K562 (cell line): ENCODE measurements around the gene STON1. TPM values are rescaled to one million over a fixed set of nuclear protein-coding genes. Genes with fewer than 3 reads are reported as not detected.

Experiments used
- ATAC-seq: fragments of 200-7000 bp; cut with Tn5 transposase; 3 replicates; pipeline ENCODE4 v1.9.1; 2020; ENCODE audit warnings: moderate library complexity
- BruUV-seq: library from RNA; stranded (reverse); fragments of 400-500 nt; replicated peaks from 2 replicates; lab custom pipeline; 2021; lab: Mats Ljungman, UMichigan
- CTCF ChIA-PET: fragments of 300-600 bp; formaldehyde crosslinking; extraction: SDS; loops from one replicate; lab custom pipeline; 2021; ENCODE audit warnings: low intra/inter-chr PET ratio; lab: Yijun Ruan, JAX
- POLR2A ChIA-PET: fragments of 300-600, 350-650 bp; sonication (Branson Sonifier 250); formaldehyde crosslinking; extraction: SDS; loops from one replicate; lab custom pipeline; 2021; ENCODE audit warnings: antibody characterized with exemption, inconsistent platforms; lab: Yijun Ruan, JAX
- DNase-seq, 4 experiments: peaks; one replicate each; pipeline versions ENCODE4 v3.0.0 to v3.0.0-alpha.2; 2011 to 2018; ENCODE audit warnings: low spot score in 3 of 4, mixed read lengths in 3 of 4; ENCODE audit errors: extremely low read depth in 1 of 4
- FAIRE-seq: peaks from 2 replicates; lab custom pipeline; 2011; peaks lifted over from hg19 to GRCh38; lab: Jason Lieb, UNC
- H2AFZ ChIP-seq: 2 replicates; pipeline ENCODE4 v1.6.0; 2011; ENCODE audit warnings: low read depth, low read length, control low read depth, inconsistent platforms
- H3K27ac ChIP-seq: fragments of 200-600 bp; 3 replicates; pipeline ENCODE4 v1.8.0; 2011; ENCODE audit warnings: low read depth, mild to moderate bottlenecking, control low read depth, inconsistent platforms, low read length, moderate library complexity, mixed read lengths; ENCODE audit errors: extremely low read depth
- H3K27me3 ChIP-seq, 2 experiments: fragments of 300-600 bp in 1 of 2; 2 replicates in 1 of 2; 3 replicates in 1 of 2; pipeline versions ENCODE4 v1.6.0 to v1.8.0; 2011; ENCODE audit warnings: inconsistent platforms in 2 of 2, low read length in 2 of 2, mild to moderate bottlenecking in 1 of 2, mixed read lengths in 1 of 2, moderate library complexity in 1 of 2; ENCODE audit not compliant: control insufficient read depth in 2 of 2, insufficient read depth in 2 of 2
- H3K36me3 ChIP-seq: fragments of 300-600 bp; 3 replicates; pipeline ENCODE4 v1.8.0; 2011; ENCODE audit warnings: mild to moderate bottlenecking, low read length, inconsistent platforms; ENCODE audit not compliant: control insufficient read depth, insufficient read depth
- H3K4me1 ChIP-seq, 2 experiments: fragments of 200-600 bp in 1 of 2; replicated peaks in 1 of 2; 2 replicates in 1 of 2; 3 replicates in 1 of 2; pipeline versions ENCODE4 v1.5.1 to v1.8.0; 2011; ENCODE audit warnings: inconsistent platforms in 2 of 2, low read length in 2 of 2, mild to moderate bottlenecking in 1 of 2, mixed read lengths in 1 of 2, moderate library complexity in 1 of 2; ENCODE audit not compliant: control insufficient read depth in 2 of 2, insufficient read depth in 2 of 2
- H3K4me2 ChIP-seq: 2 replicates; pipeline ENCODE4 v1.6.1; 2011; ENCODE audit warnings: low read length, control low read depth, inconsistent platforms, mixed read lengths; ENCODE audit not compliant: insufficient read depth
- H3K4me3 ChIP-seq: fragments of 200-600 bp; sonication (generic), shearing (Covaris generic); 2 replicates; pipeline ENCODE4 v1.5.1; 2016; ENCODE audit warnings: control low read depth, inconsistent platforms
- H3K79me2 ChIP-seq: fragments of 200-600 bp; 3 replicates; pipeline ENCODE4 v1.8.0; 2011; ENCODE audit warnings: low read length, inconsistent platforms; ENCODE audit not compliant: control insufficient read depth, insufficient read depth
- H3K9ac ChIP-seq, 2 experiments: 2 replicates each; pipeline versions ENCODE4 v1.6.0 to v1.6.1; 2011; ENCODE audit warnings: low read depth in 2 of 2, low read length in 2 of 2, control low read depth in 1 of 2, inconsistent platforms in 1 of 2, mild to moderate bottlenecking in 1 of 2, mixed read lengths in 1 of 2; ENCODE audit not compliant: insufficient read depth in 1 of 2
- H3K9me1 ChIP-seq: one replicate; pipeline ENCODE4 v1.6.0; 2011; ENCODE audit warnings: inconsistent platforms, mild to moderate bottlenecking, low read length, moderate library complexity; ENCODE audit not compliant: control insufficient read depth, insufficient read depth
- H3K9me3 ChIP-seq: replicated peaks from 2 replicates; pipeline ENCODE4 v1.5.1; 2011; ENCODE audit warnings: low read depth, low read length, inconsistent platforms; ENCODE audit not compliant: control insufficient read depth, insufficient read depth
- H4K20me1 ChIP-seq: replicated peaks from 2 replicates; pipeline ENCODE4 v1.6.1; 2011; ENCODE audit warnings: low read length, inconsistent platforms, mixed read lengths; ENCODE audit not compliant: control insufficient read depth, insufficient read depth
- DPF2 ChIP-seq: fragments of 450-650 bp; IDR thresholded peaks from 2 replicates; pipeline ENCODE4 v1.6.1; 2016
- ELK3 ChIP-seq: fragments of 450-650 bp; formaldehyde crosslinking; IDR thresholded peaks from 2 replicates; pipeline ENCODE4 v1.4.0; 2020; ENCODE audit warnings: mild to moderate bottlenecking
- GATAD2A ChIP-seq: fragments of 450-650 bp; IDR thresholded peaks from 2 replicates; pipeline ENCODE4 v1.6.1; 2017
- NFATC3 ChIP-seq: fragments of 450-650 bp; IDR thresholded peaks from 2 replicates; pipeline ENCODE4 v1.6.1; 2017; ENCODE audit warnings: mild to moderate bottlenecking
- SIX5 ChIP-seq, 2 experiments: IDR thresholded peaks; 2 replicates each; pipeline ENCODE4 v1.6.1; 2011; ENCODE audit warnings: low read length in 2 of 2, borderline replicate concordance in 1 of 2, low read depth in 1 of 2, mild to moderate bottlenecking in 1 of 2, moderate library complexity in 1 of 2; ENCODE audit not compliant: insufficient read depth in 1 of 2
- TBP ChIP-seq: optimal IDR thresholded peaks from 2 replicates; pipeline ENCODE3; 2011; ENCODE audit warnings: low read depth, low read length, improper control_type of control experiment
- VEZF1 ChIP-seq: fragments of 200-800 bp; sonication (Bioruptor generic); IDR thresholded peaks from 2 replicates; pipeline ENCODE4 v1.6.1; 2017; ENCODE audit warnings: missing genetic modification characterization, missing compliant biosample characterization
- ZFP36 ChIP-seq: fragments of 150-350 bp; IDR thresholded peaks from 2 replicates; pipeline ENCODE4 v1.6.1; 2018; ENCODE audit warnings: low read length, low read depth; ENCODE audit not compliant: partially characterized antibody
- ZNF165 ChIP-seq: fragments of 250-450 bp; sonication (Bioruptor Pico); IDR thresholded peaks from 2 replicates; pipeline ENCODE4 v1.4.0; 2020; ENCODE audit warnings: borderline replicate concordance
- WGBS: fragments of 100-300 bp; shearing (Covaris generic); methylation state at CpG from one replicate; pipeline ENCODE4 v1.1.6; 2016; ENCODE audit warnings: low coverage, mixed read lengths; ENCODE audit not compliant: insufficient coverage; ENCODE audit errors: missing lambda C conversion rate; 5-methylcytosine and 5-hydroxymethylcytosine counted together
- in situ Hi-C: fragments of 300-500 bp; cut with MboI; formaldehyde crosslinking; loops from 4 replicates; pipeline ENCODE4 v1.15.0; 2018; ENCODE audit warnings: inconsistent platforms, mixed read lengths
- intact Hi-C: fragments of 100-400 bp; cut with micrococcal nuclease; formaldehyde crosslinking; loops from 2 replicates; pipeline ENCODE4 v1.14.2; 2022
- polyA plus RNA-seq, 8 experiments: library from polyadenylated mRNA; depleted of rRNA in 4 of 8; stranded (reverse) in 5 of 8; unstranded in 3 of 8; fragments of >200 nt; fragmentation: Nextera tagmentation in 2 of 8; fragmentation: Illumina TruSeq in 1 of 8; extraction: Ambion mirVana in 2 of 8; extraction: Trizol in 1 of 8; gene quantifications; 2 replicates each; pipeline versions ENCODE4 v1.2.1 to v1.2.3, GENCODE V29; 2011 to 2014; ENCODE audit warnings: inconsistent platforms in 1 of 8, missing spikeins in 1 of 8
- total RNA-seq, 7 experiments: library from RNA; depleted of rRNA in 6 of 7; stranded (reverse); fragments of >200 nt in 6 of 7; fragmentation: Illumina TruSeq in 2 of 7; extraction: Trizol in 2 of 7; gene quantifications; 2 replicates each; pipeline versions ENCODE4 v1.2.1 to v1.2.3, GENCODE V29; 2011 to 2021; ENCODE audit warnings: low replicate concordance in 1 of 7
- TF ChIP-seq, protein P1 (sequence below): fragments of 250-450 bp; sonication (Bioruptor Pico); IDR thresholded peaks from 2 replicates; pipeline ENCODE4 v1.8.0; 2022; ENCODE audit warnings: moderate library complexity, mild to moderate bottlenecking, inconsistent platforms
- TF ChIP-seq, protein P2 (sequence below): fragments of 450-650 bp; IDR thresholded peaks from 2 replicates; pipeline ENCODE4 v1.6.1; 2016; ENCODE audit warnings: borderline replicate concordance

Gene STON1
- total and polyA plus RNA-seq, 9 of the 15 experiments (the other 6 are each of a cell fraction or from before 2014, with no cell fraction given): 0.07 to 1.2 (median 0.55) TPM

- CTCF ChIA-PET: interaction anchor here (0.6 kb wide), 1 partner anchor 47 kb away, joined by 5 read pairs; no protein-coding TSS in a partner anchor
- H3K4me1 ChIP-seq: 0 out of 5 replicates have a peak, but pooled peaks cover 0 to 4% of the 10 kb centered on the region in 2 experiments
- no peak overlapping the region for H3K27ac ChIP-seq
- H3K36me3 ChIP-seq: no peaks in the 10 kb centered on the region
- no peak overlapping the region for H3K4me2 ChIP-seq
- H3K4me3 ChIP-seq: no peak overlapping the region
- intact Hi-C loops: no loop called here
- TF ChIP-seq TBP (no peak), ZNF165 (CRISPR knock-in tag) (no peak), DPF2 (no peak), ZFP36 (no peak), GATAD2A (no peak), SIX5 (IDR thresholded peaks at IDR 0.05; ENCODE audit: borderline replicate concordance in 1 of 2, insufficient read depth in 1 of 2, low read depth in 1 of 2, low read length in 2 of 2) (no peak), ELK3 (no peak), NFATC3 (no peak), VEZF1 (CRISPR knock-in tag) (no peak)
- TF ChIP-seq, protein P1, sequence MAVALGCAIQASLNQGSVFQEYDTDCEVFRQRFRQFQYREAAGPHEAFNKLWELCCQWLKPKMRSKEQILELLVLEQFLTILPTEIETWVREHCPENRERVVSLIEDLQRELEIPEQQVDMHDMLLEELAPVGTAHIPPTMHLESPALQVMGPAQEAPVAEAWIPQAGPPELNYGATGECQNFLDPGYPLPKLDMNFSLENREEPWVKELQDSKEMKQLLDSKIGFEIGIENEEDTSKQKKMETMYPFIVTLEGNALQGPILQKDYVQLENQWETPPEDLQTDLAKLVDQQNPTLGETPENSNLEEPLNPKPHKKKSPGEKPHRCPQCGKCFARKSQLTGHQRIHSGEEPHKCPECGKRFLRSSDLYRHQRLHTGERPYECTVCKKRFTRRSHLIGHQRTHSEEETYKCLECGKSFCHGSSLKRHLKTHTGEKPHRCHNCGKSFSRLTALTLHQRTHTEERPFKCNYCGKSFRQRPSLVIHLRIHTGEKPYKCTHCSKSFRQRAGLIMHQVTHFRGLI (CRISPR knock-in tag): no peak
- TF ChIP-seq, protein P2, sequence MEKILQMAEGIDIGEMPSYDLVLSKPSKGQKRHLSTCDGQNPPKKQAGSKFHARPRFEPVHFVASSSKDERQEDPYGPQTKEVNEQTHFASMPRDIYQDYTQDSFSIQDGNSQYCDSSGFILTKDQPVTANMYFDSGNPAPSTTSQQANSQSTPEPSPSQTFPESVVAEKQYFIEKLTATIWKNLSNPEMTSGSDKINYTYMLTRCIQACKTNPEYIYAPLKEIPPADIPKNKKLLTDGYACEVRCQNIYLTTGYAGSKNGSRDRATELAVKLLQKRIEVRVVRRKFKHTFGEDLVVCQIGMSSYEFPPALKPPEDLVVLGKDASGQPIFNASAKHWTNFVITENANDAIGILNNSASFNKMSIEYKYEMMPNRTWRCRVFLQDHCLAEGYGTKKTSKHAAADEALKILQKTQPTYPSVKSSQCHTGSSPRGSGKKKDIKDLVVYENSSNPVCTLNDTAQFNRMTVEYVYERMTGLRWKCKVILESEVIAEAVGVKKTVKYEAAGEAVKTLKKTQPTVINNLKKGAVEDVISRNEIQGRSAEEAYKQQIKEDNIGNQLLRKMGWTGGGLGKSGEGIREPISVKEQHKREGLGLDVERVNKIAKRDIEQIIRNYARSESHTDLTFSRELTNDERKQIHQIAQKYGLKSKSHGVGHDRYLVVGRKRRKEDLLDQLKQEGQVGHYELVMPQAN: no peak
- TF ChIP-seq, all 486 proteins: peak for 0
- BruUV-seq: no TSS peak
- FAIRE-seq: no peak
- no peaks in the 10 kb centered on the region for H3K9me3 ChIP-seq
- in situ Hi-C loops: no loop called here
- no peaks in the 10 kb centered on the region for H3K27me3 ChIP-seq
- no peaks in the 10 kb centered on the region for H4K20me1 ChIP-seq
- H2AFZ ChIP-seq: no peak overlapping the region
- no peak for DNase-seq
- POLR2A ChIA-PET: interaction anchor here (0.6 to 2.2 kb wide), 2 partner anchors 8 to 10 kb away, joined by 3 to 4 read pairs; no protein-coding TSS in a partner anchor
- 44% methylated on average over 6 of the region's 7 CpGs for WGBS
- H3K9ac ChIP-seq: no peak overlapping the region
- no peaks in the 10 kb centered on the region for H3K9me1 ChIP-seq
- no peaks in the 10 kb centered on the region for H3K79me2 ChIP-seq
- no peak for ATAC-seq
Observed at GRCh38 chr2:48541666-48542389, 11.9 kb downstream of the STON1 start.
